ENCODE measurements around the gene CYLD.

Gene CYLD

GRCh38 chr16:50741781-50742575 lies at the start of gene CYLD:
TSS of gene CYLD (plus strand) at chr16:50742086. CDS start at chr16:50749699, 7,613 bp downstream.
- DNase-seq: peak; percentile 60

- DNase-seq: no peak
Measured at GRCh38 chr16:50692644-50692998, 49.3 kb upstream of the CYLD start.

- DNase-seq: no peak
Measured at GRCh38 chr16:50692999-50693781, 48.7 kb upstream of the CYLD start, which contains the start of gene NOD2. TSS of gene NOD2 (plus strand) at chr16:50693606. CDS start at chr16:50699496, 5,890 bp downstream.

- no peak for DNase-seq
Measured at GRCh38 chr16:50694206-50694605, 47.7 kb upstream of the CYLD start.

GRCh38 chr16:50695017-50696000 lies 46.6 kb upstream of the CYLD start:
- DNase-seq: no peak

- no peak for DNase-seq
Measured at GRCh38 chr16:50696126-50696525, 45.8 kb upstream of the CYLD start.

GRCh38 chr16:50696575-50697420 lies 45.1 kb upstream of the CYLD start:
- DNase-seq: peak; percentile 9

GRCh38 chr16:50697421-50697715 lies 44.5 kb upstream of the CYLD start:
- no peak for DNase-seq

GRCh38 chr16:50697881-50698767 lies 43.8 kb upstream of the CYLD start:
- no peak for DNase-seq

- DNase-seq: no peak
Measured at GRCh38 chr16:50699326-50700159, 42.3 kb upstream of the CYLD start.

GRCh38 chr16:50702725-50703124 lies 39.2 kb upstream of the CYLD start:
- DNase-seq: no peak

GRCh38 chr16:50704245-50704644 lies 37.6 kb upstream of the CYLD start:
- DNase-seq: no peak

GRCh38 chr16:50705436-50706110 lies 36.3 kb upstream of the CYLD start:
- DNase-seq: no peak

GRCh38 chr16:50706250-50706649 lies 35.6 kb upstream of the CYLD start:
- DNase-seq: no peak

- DNase-seq: no peak
Measured at GRCh38 chr16:50708373-50709060, 33.4 kb upstream of the CYLD start.

- DNase-seq: no peak
Measured at GRCh38 chr16:50709061-50709684, 32.7 kb upstream of the CYLD start.

GRCh38 chr16:50709980-50710379 lies 31.9 kb upstream of the CYLD start:
- DNase-seq: no peak

- no peak for DNase-seq
Measured at GRCh38 chr16:50711040-50711439, 30.8 kb upstream of the CYLD start.

Measured in NCI-H2029 treated with DMSO at 0.1 percent for 48 hours (cell line).